NCI-H526 treated with DMSO at 0.1 percent for 48 hours (cell line): ENCODE data around the gene IL5RA.

Experiments
- DNase-seq: peaks from one replicate; lab custom pipeline; 2025; lab: John Stamatoyannopoulos, UW

The IL5RA gene

GRCh38 chr3:3110299-3110630 lies at the start of gene IL5RA:
Gene IL5RA (minus strand): TSS chr3:3110374. CDS start chr3:3104984, 5,390 bp downstream.
- DNase-seq = no peak

DNA sequence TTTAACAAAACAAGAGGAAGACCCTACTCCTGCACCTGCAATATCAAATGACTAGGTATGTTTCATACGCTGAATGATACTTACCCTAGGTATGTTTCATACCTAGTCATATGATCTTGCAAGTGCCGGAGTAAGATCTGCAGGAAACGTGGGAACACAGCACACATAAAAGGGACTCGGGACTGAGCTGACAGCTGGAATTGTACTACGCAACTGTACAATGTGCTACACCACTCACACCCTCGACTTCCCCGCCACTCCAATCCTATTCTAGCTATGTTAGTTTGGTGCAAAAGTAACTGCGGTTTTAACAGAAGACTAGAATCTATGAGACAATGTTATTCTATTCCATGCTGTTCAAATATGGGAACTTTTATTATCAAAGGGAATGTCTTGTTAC lies 47.3 kb upstream of the IL5RA start:
- no peak for DNase-seq

- DNase-seq = no peak
Measured at GRCh38 chr3:3154879-3155610, 44.9 kb upstream of the IL5RA start.

- no peak for DNase-seq
Measured at GRCh38 chr3:3151513-3151912, 41.3 kb upstream of the IL5RA start.

GRCh38 chr3:3149560-3149959 lies 39.4 kb upstream of the IL5RA start:
- no peak for DNase-seq

GRCh38 chr3:3145831-3146230 lies 35.7 kb upstream of the IL5RA start:
- DNase-seq = no peak

- DNase-seq = no peak
Measured at GRCh38 chr3:3141939-3142338, 31.8 kb upstream of the IL5RA start.

- DNase-seq = no peak
Measured at GRCh38 chr3:3137526-3137925, 27.4 kb upstream of the IL5RA start.

DNA sequence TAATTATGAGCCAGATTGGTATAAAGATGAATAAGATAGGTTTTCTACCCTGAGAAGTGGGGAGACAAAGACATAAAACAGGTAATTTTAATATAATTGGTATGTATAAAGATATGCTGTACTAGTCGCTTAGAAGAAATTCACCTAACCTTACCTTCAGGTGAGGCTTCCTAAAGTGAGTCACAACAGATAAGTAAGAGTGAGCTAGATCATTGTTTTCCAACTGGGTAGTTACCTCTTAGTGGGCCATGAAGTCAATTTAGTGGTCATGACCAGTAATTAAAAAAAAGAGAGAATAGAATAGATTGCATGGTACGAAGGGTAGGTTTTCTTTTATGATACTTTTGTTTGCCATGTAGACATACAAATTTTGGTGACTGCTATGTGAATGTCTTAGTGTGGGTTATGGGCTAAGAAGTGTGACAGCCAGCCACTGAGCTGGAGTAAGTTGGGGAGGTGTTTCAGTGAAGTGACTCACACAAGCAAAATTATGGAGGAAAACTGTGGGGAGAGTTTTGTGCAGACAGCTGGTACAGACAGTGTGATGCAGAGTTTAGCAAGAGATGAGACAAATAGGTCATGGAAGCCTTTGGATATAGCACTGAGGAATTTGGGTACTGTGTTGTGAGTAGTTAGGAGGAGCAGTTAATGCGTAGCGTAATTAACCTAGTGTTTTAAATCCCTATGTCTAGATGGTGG lies 24.7 kb upstream of the IL5RA start:
- DNase-seq = no peak

- no peak for DNase-seq
Measured at GRCh38 chr3:3133500-3133899, 23.3 kb upstream of the IL5RA start.

GRCh38 chr3:3129579-3129978 lies 19.4 kb upstream of the IL5RA start:
- no peak for DNase-seq

- no peak for DNase-seq
Measured at GRCh38 chr3:3127432-3128010, 17.3 kb upstream of the IL5RA start.

DNA sequence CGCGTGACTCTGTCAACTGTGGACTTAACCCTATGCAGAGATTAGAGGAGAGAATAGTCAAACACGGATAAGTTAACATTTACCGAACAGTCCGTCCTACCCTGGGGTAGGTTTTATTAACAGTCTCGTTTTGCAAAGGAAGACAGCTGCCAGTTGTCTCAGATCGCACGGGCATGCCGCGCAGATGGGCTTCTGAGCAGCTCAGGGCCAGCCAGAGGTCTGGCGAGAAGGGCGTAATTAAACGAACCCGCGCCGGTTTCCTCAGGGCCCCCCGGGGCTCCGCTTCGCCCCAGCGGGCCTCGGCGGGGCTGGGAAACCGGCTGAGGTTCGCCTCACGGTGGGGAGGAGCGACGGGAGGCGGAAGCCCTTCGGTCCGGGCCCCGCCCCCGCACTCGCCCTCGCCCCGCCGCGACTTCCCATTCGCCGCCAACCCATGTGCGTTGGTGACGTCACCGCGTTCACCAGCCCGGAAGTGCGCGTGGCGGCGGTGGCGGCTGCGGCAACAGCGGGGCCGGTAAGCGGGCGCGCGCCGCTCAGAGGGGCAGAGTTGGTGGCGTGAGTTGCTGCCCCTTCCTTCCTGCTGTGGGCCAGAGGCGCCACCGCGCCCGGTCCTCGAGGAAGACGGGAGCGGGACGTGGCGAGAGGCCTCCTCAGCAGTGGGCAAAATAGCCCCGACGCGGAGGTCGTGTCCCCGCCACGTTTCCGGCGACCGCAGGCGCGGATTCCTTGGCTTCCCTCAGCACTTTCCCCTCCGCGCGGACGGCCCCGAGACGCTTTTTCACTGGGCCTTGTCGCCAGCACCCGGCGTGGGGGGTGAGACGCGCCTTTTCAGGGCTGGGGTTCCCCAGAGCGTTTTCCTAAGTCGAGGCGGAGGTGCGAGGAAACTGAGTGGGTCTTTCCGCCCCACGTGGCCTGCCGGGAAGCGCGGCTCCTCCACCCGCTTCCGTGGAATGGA lies 16.6 kb upstream of the IL5RA start, which contains the start of gene TRNT1:
Gene TRNT1 (plus strand): TSS at position 464 of the 955 bp plus-strand sequence. CDS start 2,101 bp downstream, outside the sequence.
- DNase-seq = peak; percentile 79

GRCh38 chr3:3125977-3126376 lies 15.8 kb upstream of the IL5RA start:
- no peak for DNase-seq

- DNase-seq = no peak
Measured at GRCh38 chr3:3119393-3119851, 9.2 kb upstream of the IL5RA start.

GRCh38 chr3:3117651-3118050 lies 7.5 kb upstream of the IL5RA start:
- DNase-seq = no peak

- DNase-seq = no peak
Measured at GRCh38 chr3:3113042-3113709, 3.0 kb upstream of the IL5RA start.

GRCh38 chr3:3110749-3111361 lies 681 bp upstream of the IL5RA start:
- DNase-seq = no peak

DNA sequence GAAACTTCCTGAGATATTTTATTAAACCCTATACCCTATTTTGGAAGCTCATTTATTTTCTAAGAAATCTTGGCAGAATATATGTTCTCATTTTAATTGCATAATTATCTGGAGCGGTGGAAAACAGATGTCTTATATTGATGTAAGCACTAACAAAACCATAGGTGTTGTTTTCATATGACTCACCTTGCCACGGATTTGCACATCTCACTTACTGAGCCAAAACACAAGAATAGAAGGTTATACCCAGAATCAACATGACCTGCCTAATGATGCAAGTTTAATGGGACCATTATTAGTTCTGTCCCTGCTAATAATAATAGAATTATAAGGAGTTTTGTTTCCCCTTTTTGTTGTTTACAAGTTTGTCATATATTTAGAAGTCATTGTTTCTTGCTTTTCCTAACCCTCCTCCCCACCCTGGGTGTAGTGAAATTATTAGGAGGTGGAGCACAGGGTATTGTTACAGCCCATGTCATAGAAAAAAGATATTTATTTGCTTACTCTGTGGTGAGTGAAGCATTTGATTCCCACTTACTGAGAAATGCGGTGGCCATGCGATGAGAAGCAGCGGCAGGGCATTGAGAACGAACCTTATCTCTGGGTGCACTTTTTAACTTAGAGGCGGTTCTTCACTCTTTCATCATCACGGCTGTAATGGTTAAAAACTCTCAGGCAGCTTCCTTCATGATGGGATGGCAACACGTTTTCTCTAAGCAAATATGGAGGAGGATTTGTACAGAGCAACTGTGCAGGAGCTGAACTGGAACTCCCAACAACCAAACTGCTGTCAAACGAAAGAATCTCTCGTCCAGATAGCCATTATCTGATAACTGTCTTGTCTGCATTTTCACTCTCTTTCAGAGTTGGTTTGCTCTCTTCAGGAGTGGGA lies 521 bp downstream of the IL5RA start:
- DNase-seq = no peak

DNA sequence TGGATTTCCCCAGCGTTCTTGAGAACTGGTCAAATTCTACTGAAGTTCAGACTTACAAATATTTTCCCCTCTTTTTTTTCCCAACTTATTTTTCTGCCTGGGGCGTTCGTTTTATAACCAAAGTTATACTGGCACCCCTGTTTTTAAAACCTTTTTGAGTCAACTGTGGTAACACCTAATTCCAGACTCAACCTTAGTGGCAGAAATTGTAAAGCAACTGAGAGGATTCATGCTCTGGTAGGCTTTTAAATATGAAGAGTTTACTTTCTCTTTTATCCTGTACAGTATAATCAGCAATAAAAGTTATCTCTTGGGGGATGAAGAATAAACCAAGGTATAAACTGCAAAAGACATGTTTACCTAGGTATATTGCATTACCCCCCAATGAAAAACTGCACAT lies 2.3 kb downstream of the IL5RA start:
- DNase-seq = no peak
